ENCODE data around the gene TRPV6.

TRPV6 gene

DNA sequence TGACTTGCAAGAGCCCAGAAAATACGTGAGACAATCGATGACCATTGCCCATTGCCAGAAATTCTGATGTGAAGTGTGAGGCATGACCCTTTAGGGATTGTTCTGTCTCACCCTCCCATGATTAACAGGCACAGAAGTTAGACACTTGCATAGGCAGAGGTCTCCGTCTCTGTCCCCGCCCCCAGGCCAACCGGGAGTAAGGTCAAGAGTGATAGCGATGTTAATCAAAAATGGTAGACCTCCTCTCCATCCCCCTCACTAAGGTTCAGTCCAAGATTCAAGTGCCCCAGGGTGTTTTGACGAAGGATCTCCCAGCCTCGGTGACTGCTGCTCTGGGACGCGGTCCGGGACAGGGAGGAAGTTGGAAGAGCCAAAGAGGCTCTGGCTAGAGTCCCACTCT is 22.7 kb upstream of the TRPV6 start:
- no peak for DNase-seq (ENCODE audit: low read depth)

DNA sequence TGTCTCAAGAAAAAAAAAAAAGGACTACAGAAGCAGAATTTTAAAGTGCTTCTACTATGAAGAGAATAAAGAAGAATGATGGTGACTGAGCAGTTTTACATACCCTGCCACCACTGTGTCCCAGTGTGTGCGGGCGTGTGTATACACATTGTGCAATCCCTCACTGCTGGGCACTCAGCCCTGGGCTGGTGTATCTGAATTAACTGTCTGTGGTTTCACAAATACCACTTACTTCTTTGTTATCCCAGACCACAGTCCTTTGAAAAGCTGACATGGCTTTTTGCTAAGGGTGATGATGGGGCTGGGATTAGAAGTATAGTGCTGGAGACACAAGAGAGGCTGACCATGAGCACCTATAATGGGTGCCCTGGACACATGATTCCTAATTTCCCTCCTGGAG is 21.1 kb upstream of the TRPV6 start:
- no peak for DNase-seq (ENCODE audit: low read depth)

DNA sequence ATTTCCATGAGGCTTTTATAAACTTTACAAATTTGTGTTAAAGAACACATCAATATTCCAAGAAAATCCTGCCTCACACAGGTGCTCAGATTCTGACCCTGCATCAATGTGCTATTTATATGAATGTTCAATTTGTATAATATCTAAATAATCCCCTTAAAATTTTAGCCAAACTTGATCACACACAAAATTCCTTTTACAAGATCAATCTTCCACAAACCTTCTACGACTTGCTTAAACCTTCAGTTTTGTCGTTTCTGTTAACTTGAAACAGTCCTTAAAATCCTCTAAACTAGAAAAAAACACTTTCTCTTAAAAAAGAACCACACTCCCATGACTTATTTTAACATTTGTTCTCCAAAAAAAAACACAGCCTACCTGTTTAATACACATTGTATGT is 20.2 kb upstream of the TRPV6 start:
- DNase-seq (ENCODE audit: low read depth), result no peak

DNA sequence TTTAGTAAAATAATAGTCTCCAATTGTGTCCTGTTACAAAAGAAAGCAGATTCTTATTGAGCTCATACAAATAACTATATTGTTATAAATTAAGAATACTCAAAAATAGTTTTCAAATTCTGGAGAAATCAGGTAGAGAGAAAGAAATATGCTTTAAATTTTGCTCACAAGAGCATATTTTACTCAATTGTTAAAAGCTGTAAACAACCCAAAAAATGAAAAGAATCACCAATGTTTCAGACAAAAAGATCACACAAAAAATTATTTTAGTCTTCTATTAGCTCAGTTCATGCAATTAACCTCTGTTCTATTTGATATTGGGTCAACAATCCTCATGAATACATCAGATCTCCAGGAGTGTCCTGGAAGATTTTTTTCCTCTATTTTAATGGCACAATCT is 18.6 kb upstream of the TRPV6 start:
- DNase-seq (ENCODE audit: low read depth), result no peak

DNA sequence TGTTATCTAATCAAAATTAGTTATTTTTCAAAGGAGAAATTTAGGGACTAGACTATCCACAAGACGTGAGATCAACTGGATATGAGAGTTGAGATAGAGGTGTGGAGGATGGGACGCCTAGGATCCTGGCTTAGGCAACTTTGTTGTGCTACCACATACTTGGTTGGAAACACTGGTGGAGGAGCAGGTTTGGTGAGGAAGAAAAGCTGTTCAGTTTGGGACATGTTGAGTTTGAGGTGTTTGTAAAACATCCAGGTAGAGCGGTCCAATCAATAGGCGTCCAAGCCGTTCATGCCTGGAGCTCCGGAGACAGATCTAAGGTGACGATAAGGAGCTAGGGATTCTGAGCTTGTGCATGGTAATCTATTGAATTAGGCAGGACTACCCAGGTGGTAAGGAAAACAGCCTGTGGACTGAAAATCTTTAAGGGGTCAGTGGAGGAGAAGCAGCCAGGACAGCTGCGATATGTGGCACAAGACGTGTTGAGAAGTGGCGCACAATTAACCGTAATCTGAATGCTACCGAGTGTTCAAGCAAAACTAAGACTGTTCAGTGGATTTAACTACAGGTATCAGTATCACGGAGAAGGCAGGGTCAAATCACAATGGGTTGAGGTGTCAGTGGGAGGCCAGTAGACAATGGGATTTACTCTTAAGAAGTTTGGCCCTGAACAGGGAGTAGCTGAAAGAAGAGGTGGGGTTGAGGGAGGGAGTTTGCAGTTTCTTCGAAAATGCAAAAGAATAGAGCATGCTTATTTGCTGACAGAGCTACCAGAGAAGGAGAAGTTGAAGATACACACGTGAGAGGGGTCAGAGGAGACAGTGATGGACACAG is 16.1 kb upstream of the TRPV6 start:
- DNase-seq (ENCODE audit: low read depth), result no peak

DNA sequence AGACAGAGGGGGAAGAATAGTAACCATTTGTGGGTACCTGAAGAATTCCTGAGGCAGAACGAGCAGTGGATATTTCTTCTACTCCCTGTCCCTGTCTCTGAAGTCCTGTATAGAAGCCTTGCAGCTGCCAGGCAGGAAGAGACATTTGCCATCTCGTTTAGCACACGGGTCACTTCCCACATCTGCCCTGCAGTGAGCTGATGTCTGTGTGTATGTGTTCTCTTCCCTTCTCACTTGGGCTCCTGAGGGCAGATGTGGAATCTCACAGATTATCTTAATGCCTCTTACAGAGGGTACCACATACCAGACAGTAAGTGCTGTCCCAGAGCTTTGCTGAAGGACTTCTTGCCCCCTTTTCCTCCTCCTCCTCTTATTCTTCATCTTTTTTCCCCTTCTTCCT is 14.1 kb upstream of the TRPV6 start:
- DNase-seq (ENCODE audit: low read depth), result no peak

DNA sequence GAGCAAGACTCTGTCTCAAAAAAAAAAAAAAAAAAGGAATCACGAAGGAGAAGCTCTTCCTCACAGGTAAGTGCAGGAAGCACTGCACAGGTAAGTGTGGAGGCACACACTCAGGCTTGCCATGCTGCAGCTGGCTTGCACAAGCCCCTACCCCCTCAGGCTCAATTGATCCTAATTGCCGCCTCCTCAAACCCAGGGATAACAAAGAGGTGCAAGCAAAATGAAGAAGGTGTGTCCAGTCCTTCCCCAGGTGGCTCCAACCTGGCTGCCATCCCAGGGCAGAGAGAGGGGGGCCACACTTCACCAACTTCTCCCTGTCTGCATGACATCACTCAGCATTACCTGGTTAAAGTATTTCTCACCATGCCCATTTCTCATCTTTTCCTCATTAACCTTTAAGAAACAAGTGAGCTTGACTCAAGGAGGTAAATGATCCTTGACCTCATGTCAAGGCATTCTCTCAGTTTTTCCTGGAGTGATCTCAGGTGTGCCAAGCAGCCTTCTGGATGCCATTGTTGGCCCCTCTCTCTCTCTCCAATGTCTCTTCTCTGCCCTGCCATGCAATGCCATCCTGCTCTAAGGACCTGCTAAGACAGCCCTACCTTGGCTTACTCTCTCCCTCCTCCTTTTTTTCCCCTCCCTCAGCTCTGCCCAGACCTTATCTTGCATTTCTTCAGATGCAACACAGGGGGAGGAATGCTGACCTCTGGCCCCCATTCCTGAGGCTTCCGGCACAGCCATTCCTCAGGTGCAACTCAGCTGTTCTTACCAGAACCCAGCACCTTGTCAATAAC is 13.0 kb upstream of the TRPV6 start:
- no peak for DNase-seq (ENCODE audit: low read depth)

DNA sequence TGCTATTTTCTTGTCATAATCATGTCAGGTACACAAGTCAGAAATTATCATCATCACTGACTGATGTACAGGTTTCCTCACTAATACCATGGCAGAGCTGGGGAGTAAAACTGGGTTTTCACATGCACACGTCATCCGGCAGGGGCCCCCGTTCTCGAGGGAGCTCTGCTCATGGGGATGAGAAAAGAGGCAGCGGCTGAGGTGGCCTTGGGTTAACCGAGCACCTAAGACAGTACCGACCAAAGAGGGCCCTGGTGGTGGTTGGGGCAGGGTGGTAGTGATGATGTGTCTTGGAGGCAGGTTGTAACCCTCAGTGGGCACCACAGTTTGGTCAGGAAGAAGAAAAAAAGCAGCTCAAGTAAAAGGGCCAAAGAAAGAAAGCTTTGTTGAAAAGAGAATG is 12.1 kb upstream of the TRPV6 start:
- no peak for DNase-seq (ENCODE audit: low read depth)

DNA sequence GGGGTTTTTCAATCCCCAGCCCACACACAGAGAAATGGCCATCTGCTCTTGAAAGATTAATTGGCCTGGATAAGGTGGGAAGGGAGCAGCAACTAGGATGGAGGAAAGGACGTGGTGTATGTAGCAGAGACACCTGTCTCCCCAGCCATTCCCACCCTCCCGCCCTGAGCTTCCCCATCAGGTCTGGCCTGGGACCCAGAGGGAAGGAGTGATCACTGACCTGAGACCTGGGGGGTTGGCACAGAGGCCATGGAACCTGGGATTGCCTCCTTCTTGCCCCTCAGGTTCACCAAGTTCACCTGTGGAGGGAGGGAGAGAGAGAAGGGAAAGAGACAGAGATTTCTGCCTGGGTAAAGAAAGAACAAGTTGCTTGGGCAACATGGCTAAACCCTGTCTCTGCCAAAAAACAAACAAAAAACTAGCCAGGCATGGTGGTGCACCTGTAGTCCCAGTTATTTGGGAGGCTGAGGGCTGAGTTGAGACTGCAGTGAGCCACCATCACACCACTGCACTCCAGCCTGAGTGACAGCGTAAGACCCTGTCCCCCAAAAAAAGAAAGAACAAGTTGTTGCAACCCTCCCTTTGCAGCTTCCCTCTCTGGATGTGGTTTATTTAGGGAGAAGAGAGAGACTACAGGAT is 11.3 kb upstream of the TRPV6 start:
- no peak for DNase-seq (ENCODE audit: low read depth)

DNA sequence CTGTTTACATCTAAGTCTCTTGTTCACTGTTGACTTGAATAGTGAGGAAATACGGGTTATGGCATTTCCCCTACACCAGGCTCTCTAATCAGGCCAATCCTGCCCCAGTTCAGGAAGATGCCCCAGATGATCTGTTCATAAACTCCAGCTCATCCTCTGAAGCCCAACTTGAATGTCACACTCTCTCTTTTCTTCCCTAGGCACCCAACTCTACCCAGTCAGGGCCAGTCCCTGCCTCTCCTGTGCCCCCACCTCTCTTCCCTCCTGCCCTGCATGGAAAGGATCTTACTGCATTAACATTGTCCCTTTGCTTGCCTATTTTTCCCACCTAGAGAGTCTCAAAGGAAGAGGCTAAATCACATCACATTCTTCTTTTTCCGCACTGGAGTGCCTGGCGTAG is 10.6 kb upstream of the TRPV6 start:
- DNase-seq (ENCODE audit: low read depth), result no peak

DNA sequence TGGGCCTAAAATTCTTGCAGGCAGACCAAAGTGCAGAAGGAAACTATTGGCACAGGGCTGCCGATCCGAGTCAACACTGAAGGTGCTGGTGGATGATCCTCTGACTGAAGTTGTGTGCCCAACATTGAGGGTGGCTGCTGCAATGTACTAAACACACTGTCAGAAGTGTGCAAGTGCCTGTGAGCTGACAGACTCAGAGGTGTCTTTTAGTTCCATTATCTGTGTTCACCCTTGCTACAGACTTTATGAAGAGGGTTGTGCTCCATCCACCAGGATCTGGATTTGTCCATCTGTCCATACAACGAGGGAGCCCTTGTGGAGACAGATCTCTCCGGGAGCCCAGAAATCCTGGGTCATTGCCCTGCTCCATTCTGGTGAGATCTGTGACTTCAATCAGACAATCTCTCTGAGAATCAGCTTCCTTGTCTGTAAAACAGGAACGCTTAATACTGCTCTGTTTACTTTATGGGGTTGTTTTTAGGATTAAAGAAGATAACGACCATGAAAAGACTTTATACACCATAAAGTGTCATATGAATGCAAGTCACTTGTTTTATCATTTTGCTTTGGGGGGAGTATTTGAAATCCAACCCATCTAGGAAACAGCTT is 9.5 kb upstream of the TRPV6 start:
- DNase-seq (ENCODE audit: low read depth), result no peak

DNA sequence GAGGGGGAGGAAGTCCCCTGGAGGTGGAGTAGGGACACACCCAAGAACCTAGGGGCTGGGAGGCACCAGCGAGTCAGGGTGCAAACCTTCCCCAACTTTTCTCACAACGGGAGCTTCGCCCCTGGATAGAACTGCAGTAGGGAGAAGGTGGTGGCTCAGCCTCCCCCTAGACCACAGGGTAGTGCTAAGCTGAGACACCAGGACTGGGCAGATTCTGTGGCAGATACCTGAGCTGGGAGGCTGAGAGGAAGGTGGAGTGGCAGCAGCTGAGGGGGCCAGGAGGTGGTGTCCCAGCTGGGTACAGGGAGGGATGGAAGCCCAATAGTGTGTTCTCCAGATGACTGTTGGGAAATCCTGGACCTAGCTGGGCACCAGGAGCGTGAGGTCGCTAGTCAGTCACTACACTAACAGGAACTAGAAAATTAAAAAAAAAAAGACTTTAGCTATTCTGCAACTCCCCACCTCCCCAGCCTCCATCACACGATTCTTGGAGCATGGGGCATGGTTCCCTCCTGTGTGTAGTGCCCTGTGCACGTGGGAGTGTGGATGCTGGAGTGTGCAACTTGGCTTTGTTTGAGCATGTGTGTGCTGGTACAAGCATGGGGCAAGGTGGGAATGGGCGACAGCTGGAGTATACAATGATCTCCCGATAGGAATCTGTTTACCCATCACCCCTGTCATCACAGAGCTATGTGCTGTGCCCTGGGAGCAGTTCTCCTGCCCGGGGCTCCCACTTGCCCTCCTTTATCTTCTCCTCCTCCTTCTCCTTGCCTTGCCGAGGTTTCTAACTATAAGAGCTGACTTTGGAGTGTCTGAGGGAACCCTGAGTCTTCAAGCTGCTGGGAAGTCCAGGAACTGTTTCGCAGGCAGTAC is 8.8 kb upstream of the TRPV6 start:
- DNase-seq (ENCODE audit: low read depth), result no peak

DNA sequence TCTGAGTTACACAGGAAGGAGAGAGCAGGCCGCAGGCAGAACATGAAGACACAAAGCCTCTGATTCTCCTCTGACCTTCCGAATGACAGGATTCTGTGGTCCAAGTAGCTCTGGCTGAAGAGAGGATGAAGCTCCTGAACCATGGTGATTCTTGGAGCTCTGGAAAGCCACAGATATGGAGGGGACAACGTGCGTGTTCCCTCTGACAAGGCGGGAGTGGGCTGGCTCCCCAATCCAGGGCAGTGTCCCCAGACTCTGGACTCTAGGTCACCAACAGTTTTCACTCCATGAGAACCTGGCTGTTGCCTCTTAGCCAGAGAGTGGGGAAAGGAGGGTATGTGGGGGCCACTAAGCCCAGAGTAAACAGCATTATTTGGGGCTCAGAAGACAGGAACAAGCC is 7.4 kb upstream of the TRPV6 start:
- no peak for DNase-seq (ENCODE audit: low read depth)

DNA sequence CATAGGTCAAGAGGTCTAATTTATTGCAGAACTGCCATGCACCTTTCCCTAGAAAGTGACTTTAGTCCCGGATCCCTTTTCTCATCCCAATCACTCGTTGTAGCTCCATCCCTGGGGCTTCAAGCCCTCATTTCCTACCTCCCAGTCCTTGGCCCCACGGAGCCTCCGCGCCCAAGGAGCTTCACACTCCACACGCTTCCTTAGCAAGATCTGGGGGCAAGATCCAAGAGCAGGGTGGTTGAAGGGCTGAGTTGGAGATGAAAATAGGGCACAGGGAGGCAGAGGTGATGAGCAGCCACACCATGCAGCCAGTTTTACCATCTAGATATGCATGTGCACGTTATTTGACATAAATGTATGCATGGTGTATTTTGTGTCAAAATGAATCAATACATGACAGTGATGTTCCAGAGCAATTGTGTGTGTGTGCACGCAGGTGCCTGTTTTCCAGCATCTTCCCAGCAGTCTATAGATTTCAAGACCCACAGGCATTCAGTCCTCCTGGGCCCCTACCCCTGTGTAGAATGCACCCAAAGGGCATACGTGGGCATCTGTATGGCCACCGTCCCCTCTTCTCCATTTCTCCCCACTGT is 6.0 kb upstream of the TRPV6 start:
- no peak for DNase-seq (ENCODE audit: low read depth)

DNA sequence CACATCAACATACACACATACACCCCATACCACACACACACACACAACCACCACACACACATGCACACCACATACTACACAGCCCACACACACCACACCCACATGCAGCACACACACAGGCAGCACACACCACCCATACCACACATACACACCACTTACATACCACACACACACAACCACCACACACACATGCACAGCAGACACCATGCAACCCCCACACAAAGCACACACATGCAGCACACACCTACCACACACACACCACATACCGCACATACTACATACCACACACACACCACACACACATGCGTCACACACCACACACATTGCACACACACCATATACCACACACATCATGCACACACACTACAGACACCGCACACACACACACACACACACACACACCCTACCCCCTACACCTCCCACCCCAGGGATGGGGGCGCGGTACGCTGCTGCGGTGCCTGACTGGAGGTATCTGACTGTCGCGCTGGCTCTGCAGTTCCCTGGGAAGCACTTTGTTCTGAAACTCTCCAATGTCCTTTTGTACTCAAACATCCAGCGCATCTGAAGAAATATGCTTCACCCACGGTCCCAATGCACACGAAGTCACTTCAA is 5.4 kb upstream of the TRPV6 start:
- DNase-seq (ENCODE audit: low read depth), result no peak

DNA sequence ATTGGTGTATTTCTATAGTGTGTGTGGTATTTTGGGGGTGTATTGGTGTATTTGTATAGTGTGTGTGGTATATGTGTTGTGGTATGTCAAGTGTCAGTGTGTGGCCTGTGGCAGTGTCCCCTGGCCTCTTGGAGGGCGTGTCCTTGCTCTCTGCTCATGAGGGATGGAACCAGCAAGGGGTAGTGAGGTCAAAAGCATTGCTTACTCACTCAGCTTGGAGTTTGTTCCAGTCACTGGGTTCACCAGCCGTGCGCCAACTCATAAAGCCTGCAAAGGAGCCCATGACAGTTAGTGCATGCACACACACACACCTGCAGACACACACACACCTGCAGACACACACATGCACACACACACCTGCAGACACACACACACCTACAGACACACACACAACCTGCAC is 4.3 kb upstream of the TRPV6 start:
- no peak for DNase-seq (ENCODE audit: low read depth)

DNA sequence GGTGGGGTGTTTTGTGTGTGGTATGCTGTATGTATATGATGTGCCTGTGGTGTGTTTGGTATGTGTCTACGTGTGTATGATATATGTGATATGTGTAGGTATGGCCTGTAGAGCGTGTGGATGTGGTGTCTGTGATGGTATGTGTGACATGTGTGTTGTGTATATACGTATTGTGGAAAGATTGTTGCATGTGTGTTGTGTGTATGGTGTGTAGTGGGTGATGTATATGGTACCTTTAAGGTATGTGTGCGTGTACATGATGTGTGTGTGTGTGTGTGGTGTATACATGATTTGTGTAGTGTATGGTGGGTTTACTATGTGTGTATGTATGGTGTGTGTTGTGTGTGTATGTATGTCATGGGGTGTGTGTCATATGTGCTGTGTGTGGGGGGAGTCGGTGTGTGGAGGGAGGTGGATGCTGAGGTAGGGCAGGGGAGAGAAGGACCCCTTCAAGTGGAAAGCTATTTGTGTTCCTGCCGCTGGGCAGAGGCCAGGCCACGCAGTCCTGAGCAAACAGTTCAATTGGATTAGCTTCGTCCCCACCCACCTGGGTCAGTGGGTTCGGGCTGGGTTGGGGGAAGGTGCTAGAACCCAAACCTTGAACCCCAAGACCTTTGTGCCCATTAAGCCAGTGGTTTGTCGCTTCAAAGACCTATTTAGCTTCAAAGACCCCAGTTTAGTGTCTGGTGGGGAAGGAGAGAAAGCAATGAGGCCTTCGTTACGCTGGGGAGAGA is 1.9 kb upstream of the TRPV6 start:
- no peak for DNase-seq (ENCODE audit: low read depth)

DNA sequence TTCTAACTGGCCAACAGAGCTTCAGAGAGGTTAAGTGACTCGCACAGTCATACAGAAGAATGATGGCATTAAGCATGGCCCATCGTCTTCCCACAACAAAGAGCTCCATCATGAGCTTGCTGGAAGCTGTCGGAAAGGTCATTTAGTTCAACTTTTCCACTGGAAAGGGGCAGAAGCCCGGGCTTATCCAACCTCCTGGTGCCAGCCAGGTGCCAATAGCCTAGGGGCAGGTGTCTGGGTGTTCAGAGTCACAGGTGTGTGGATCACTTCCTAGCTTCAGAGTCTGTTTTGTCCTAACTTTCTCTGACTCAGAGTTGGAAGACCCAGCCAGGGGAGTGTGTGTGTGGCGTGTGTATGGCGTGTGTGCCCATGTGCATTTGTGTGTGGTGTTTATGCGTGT is 1.3 kb upstream of the TRPV6 start:
- DNase-seq (ENCODE audit: low read depth), result no peak

DNA sequence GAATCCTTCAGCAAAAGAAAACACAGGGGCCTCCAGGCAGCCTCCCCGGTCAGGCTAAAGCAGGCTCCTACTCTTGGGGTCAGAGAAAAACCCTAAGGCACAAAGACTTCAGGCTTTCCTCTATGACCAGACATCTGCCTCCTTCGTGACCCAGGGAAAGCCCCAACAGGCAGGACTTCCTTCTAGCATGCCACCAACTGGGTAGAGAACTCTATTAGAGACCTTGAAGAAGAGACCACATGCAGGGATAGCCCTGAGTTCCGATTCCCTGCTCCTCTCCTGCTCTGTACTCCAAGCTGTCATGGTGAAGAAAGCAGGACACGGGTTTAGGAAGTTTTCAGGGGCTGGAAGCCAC is 1.3 kb downstream of the TRPV6 start:
- DNase-seq (ENCODE audit: low read depth), result no peak

DNA sequence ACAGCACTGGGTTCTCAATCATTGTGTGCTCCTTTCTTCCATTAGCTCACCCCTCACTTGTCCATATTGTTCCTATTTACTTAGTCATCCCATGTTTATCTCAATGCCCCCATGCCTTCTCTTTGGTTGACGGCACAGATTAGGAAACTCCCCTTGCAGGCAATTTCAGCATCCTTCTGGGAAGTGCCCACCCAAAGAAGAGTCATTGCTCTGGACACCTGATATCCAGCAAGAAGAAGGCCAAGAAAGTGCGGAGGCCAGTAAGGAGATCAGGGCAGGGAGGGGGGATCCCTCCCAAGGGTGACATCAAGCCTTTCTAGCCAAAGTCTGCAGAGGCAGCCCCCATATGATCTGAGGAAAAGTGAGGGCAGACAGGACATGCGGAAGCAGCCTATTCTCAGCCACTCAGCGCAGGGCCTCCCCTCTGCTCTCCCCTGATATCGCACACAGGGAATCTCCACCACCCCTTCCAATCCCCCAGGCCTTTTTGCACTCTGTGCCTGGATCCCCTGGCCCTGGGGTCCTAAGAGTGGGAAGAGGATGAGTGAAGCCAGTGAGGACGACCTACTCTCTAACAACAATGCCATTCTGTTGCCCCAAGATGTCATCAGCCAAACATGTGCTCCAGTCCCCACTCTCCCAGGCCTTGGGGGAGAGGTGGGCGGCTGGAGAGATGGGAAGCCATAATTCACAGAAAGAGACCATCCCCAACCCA is 1.8 kb downstream of the TRPV6 start:
- no peak for DNase-seq (ENCODE audit: low read depth)
